GM12878 (cell line): ENCODE measurements around the gene ARSI. TPM values are rescaled to one million over a fixed set of nuclear protein-coding genes. Genes with fewer than 3 reads are reported as not detected.

Source experiments
- ATAC-seq: fragments of 200-7000 bp; cut with Tn5 transposase; 3 replicates; pipeline ENCODE4 v1.9.1; 2020; ENCODE audit warnings: mild to moderate bottlenecking, moderate library complexity
- BruUV-seq: library from RNA; stranded (reverse); fragments of 400-500 nt; replicated peaks from 2 replicates; lab custom pipeline; 2021; lab: Mats Ljungman, UMichigan
- CTCF ChIA-PET: fragments of 300-600 bp; sonication (Branson Sonifier 250); formaldehyde crosslinking; extraction: SDS; loops from one replicate; lab custom pipeline; 2021; ENCODE audit warnings: inconsistent platforms; lab: Yijun Ruan, JAX
- POLR2A ChIA-PET: fragments of 350-600 bp; formaldehyde crosslinking; extraction: SDS; loops from one replicate; lab custom pipeline; 2021; ENCODE audit warnings: inconsistent platforms; lab: Charles Lee
- RAD21 ChIA-PET: fragments of 300-600 bp; sonication (Branson Sonifier 250); formaldehyde crosslinking; loops from one replicate; lab custom pipeline; 2023; ENCODE audit warnings: antibody characterized with exemption; ENCODE audit not compliant: unreplicated experiment; lab: Charles Lee
- SMC1A ChIA-PET: fragments of 300-600 bp; sonication (Branson Sonifier 250); formaldehyde crosslinking; loops from one replicate; lab custom pipeline; 2023; ENCODE audit not compliant: unreplicated experiment, uncharacterized antibody; lab: Charles Lee
- DNase-seq: peaks from one replicate; pipeline ENCODE4 v3.0.0-alpha.2; 2011; ENCODE audit warnings: low read depth, low spot score
- FAIRE-seq: peaks from 3 replicates; lab custom pipeline; 2011; peaks lifted over from hg19 to GRCh38; lab: Jason Lieb, UNC
- H2AFZ ChIP-seq: 2 replicates; pipeline ENCODE4 v1.6.0; 2011; ENCODE audit warnings: low read depth, low read length, control low read depth; ENCODE audit not compliant: control insufficient read depth
- H3K27ac ChIP-seq: 2 replicates; pipeline ENCODE4 v1.5.1; 2011; ENCODE audit warnings: control low read depth; ENCODE audit not compliant: control insufficient read depth, insufficient read depth
- H3K27me3 ChIP-seq, 2 experiments: replicated peaks in 1 of 2; 2 replicates each; pipeline versions ENCODE4 v1.6.0 to v1.6.1; 2011; ENCODE audit warnings: low read length in 1 of 2; ENCODE audit not compliant: control insufficient read depth in 2 of 2, insufficient read depth in 2 of 2
- H3K36me3 ChIP-seq, 2 experiments: 2 replicates each; pipeline ENCODE4 v1.5.1; 2011; ENCODE audit warnings: low read length in 1 of 2; ENCODE audit not compliant: control insufficient read depth in 2 of 2, insufficient read depth in 2 of 2
- H3K4me1 ChIP-seq: 2 replicates; pipeline ENCODE4 v1.6.1; 2011; ENCODE audit warnings: mild to moderate bottlenecking, low read length, moderate library complexity, mixed read lengths; ENCODE audit not compliant: control insufficient read depth, insufficient read depth
- H3K4me2 ChIP-seq: 2 replicates; pipeline ENCODE4 v1.6.0; 2011; ENCODE audit warnings: control low read depth; ENCODE audit not compliant: control insufficient read depth, insufficient read depth
- H3K4me3 ChIP-seq: fragments of 200-600 bp; sonication (generic); 2 replicates; pipeline ENCODE4 v1.5.1; 2016
- H3K79me2 ChIP-seq: 2 replicates; pipeline ENCODE4 v1.6.0; 2011; ENCODE audit warnings: low read length; ENCODE audit not compliant: control insufficient read depth, insufficient read depth
- H3K9ac ChIP-seq: 2 replicates; pipeline ENCODE4 v1.8.0; 2011; ENCODE audit warnings: low read length, control low read depth, mixed read lengths; ENCODE audit not compliant: control insufficient read depth, insufficient read depth
- H3K9me3 ChIP-seq: replicated peaks from 3 replicates; pipeline ENCODE4 v1.5.1; 2011; ENCODE audit warnings: mild to moderate bottlenecking, low read length; ENCODE audit not compliant: control insufficient read depth, insufficient read depth
- H4K20me1 ChIP-seq: 2 replicates; pipeline ENCODE4 v1.6.0; 2011; ENCODE audit not compliant: control insufficient read depth, insufficient read depth
- ELK1 ChIP-seq: IDR thresholded peaks from 2 replicates; pipeline ENCODE4 v1.6.1; 2012; ENCODE audit warnings: low read depth, low read length, improper control_type of control experiment
- JUNB ChIP-seq: IDR thresholded peaks from 2 replicates; pipeline ENCODE4 v1.6.1; 2016; ENCODE audit warnings: antibody characterized with exemption, mild to moderate bottlenecking
- WRNIP1 ChIP-seq: IDR thresholded peaks from 2 replicates; pipeline ENCODE4 v1.6.1; 2011; ENCODE audit warnings: low read depth, low read length, improper control_type of control experiment, borderline replicate concordance
- ZBED1 ChIP-seq: IDR thresholded peaks from 2 replicates; pipeline ENCODE4 v1.6.1; 2016; ENCODE audit warnings: borderline replicate concordance
- WGBS: methylation state at CpG from one replicate; pipeline ENCODE4 v1.1.6; 2016; ENCODE audit warnings: low lambda C conversion rate; ENCODE audit not compliant: insufficient replicate concordance, insufficient coverage; ENCODE audit errors: missing lambda C conversion rate; 5-methylcytosine and 5-hydroxymethylcytosine counted together
- in situ Hi-C: fragments of 300-500 bp; cut with MboI; formaldehyde crosslinking; loops from 9 replicates; pipeline ENCODE4 v1.14.3; 2018; ENCODE audit warnings: mixed read lengths
- intact Hi-C: fragments of 100-400 bp; cut with micrococcal nuclease; formaldehyde crosslinking; loops from one replicate; pipeline ENCODE4 v1.14.2; 2022; ENCODE audit not compliant: unreplicated experiment
- polyA plus RNA-seq, 11 experiments: library from polyadenylated mRNA; depleted of rRNA in 4 of 11; unstranded in 6 of 11; stranded (reverse) in 5 of 11; fragments of >200 nt; fragmentation: Nextera tagmentation in 4 of 11; fragmentation: Illumina TruSeq in 1 of 11; extraction: Ambion mirVana in 4 of 11; extraction: Trizol in 1 of 11; gene quantifications; 1 replicate in 1 of 11; 2 replicates in 10 of 11; pipeline versions ENCODE4 v1.2.1 to v1.2.3, GENCODE V29; 2011 to 2016; ENCODE audit warnings: inconsistent platforms in 2 of 11, missing spikeins in 2 of 11, low read depth in 1 of 11
- total RNA-seq, 4 experiments: library from RNA; depleted of rRNA in 3 of 4; stranded (reverse); fragments of >200 nt in 3 of 4; fragmentation: Illumina TruSeq in 1 of 4; extraction: Trizol in 1 of 4; gene quantifications; 2 replicates each; pipeline versions ENCODE4 v1.2.1 to v1.2.3, GENCODE V29; 2013 to 2021

The ARSI gene
- total and polyA plus RNA-seq, 10 of the 15 experiments (the other 5 are each of a cell fraction or from before 2014, with no cell fraction given), result not detected

GRCh38 chr5:150265870-150266383 lies 36.8 kb downstream of the ARSI start (continued):
- no peak for TF ChIP-seq WRNIP1

GRCh38 chr5:150264667-150265603 lies 37.8 kb downstream of the ARSI start:
- SMC1A ChIA-PET, result no interaction called here
- H4K20me1 ChIP-seq, result no peaks in the 10 kb centered on the region
- RAD21 ChIA-PET, result no interaction called here
- intact Hi-C loops, result no loop called here
- no peaks in the 10 kb centered on the region; a peak in 1 of 4 replicates for H3K27me3 ChIP-seq
- no TSS peak for BruUV-seq
- FAIRE-seq (no peak), ATAC-seq (no peak), DNase-seq (no peak)
- POLR2A ChIA-PET, result no interaction called here
- no peak overlapping the region for H3K9ac ChIP-seq
- no peak overlapping the region for H3K27ac ChIP-seq
- H3K79me2 ChIP-seq, result no peaks in the 10 kb centered on the region
- H3K36me3 ChIP-seq, result no peaks in the 10 kb centered on the region
- in situ Hi-C loops, result no loop called here
- CTCF ChIA-PET, result no interaction called here
- H3K4me3 ChIP-seq, result no peak overlapping the region
- no peaks in the 10 kb centered on the region for H3K4me1 ChIP-seq
- WGBS, result 39% methylated on average over 22 of the region's 23 CpGs
- no peak overlapping the region for H2AFZ ChIP-seq
- no peak overlapping the region for H3K4me2 ChIP-seq
- TF ChIP-seq JUNB, result no peak
- no peak for TF ChIP-seq ELK1
- no peak for TF ChIP-seq ZBED1
- TF ChIP-seq, all 136 proteins: peak for 0
- no peaks in the 10 kb centered on the region for H3K9me3 ChIP-seq
